ENCODE results near the gene CARMIL1. TPM values are rescaled to one million over a fixed set of nuclear protein-coding genes. Genes with fewer than 3 reads are reported as not detected.

CARMIL1 gene
- total and polyA plus RNA-seq, 5 experiments from 2014 or later = 1.3 to 13.3 (median 1.9) TPM

- H3K27me3 Mint-ChIP-seq = peaks cover 0 to 3% (median 0%) of the 10 kb centered on the region in 5 donors
- no peaks in the 10 kb centered on the region for H3K36me3 Mint-ChIP-seq
- peaks cover 17 to 46% (median 31%) of the 10 kb centered on the region in 4 donors for H3K4me1 Mint-ChIP-seq
- ATAC-seq (peak; percentile 22 to 26), DNase-seq (peak in 3 of 10 donors; percentile 4 to 24 (median 10))
- peak overlapping the region; percentile 64 to 95 (median 90) for H3K27ac Mint-ChIP-seq
- no peaks in the 10 kb centered on the region for H3K9me3 Mint-ChIP-seq
- POLR2A ChIA-PET = interaction anchor here (0.5 to 3.1 kb wide), 12 partner anchors 7 to 344 kb away, joined by 3 to 31 read pairs (median 4); partner anchors contain the start of gene RIPOR2
- H3K4me3 Mint-ChIP-seq = peak overlapping the region; percentile 81 to 98 (median 92)
Observed at GRCh38 chr6:25279748-25280343, 672 bp downstream of the CARMIL1 start.

- DNase-seq (peak in 5 of 10 donors; percentile 7 to 38 (median 24)), ATAC-seq (peak; percentile 18 to 36)
- Mint-ChIP-seq H3K9me3 (no peaks in the 10 kb centered on the region), H3K27me3 (no peaks in the 10 kb centered on the region), H3K4me3 (peak overlapping the region; percentile 81 to 98 (median 92)), H3K36me3 (peaks cover 0 to 6% (median 3%) of the 10 kb centered on the region in 3 donors), H3K27ac (peak overlapping the region; percentile 63 to 95 (median 88)), H3K4me1 (peaks cover 17 to 51% (median 34%) of the 10 kb centered on the region in 4 donors)
- POLR2A ChIA-PET = interaction anchor here (0.7 to 3.1 kb wide), 7 partner anchors 32 to 210 kb away, joined by 3 to 31 read pairs (median 6); no protein-coding TSS in a partner anchor
Observed at GRCh38 chr6:25280344-25281074, 1.3 kb downstream of the CARMIL1 start.

- POLR2A ChIA-PET = interaction anchor here (0.5 to 0.6 kb wide), 2 partner anchors 7 to 270 kb away, joined by 3 to 4 read pairs; no protein-coding TSS in a partner anchor
- Mint-ChIP-seq H3K27ac (no peak overlapping the region), H3K27me3 (no peaks in the 10 kb centered on the region), H3K36me3 (peaks cover 0 to 9% (median 5%) of the 10 kb centered on the region in 3 donors), H3K9me3 (no peaks in the 10 kb centered on the region), H3K4me3 (no peak overlapping the region), H3K4me1 (peaks cover 1 to 30% (median 22%) of the 10 kb centered on the region in 4 donors)
- ATAC-seq (no peak), DNase-seq (no peak)
Observed at GRCh38 chr6:25286891-25287290, 7.7 kb downstream of the CARMIL1 start.

GRCh38 chr6:25287941-25288340 is 8.8 kb downstream of the CARMIL1 start:
- Mint-ChIP-seq H3K36me3 (peaks cover 0 to 9% (median 7%) of the 10 kb centered on the region in 3 donors), H3K9me3 (no peaks in the 10 kb centered on the region), H3K4me3 (no peak overlapping the region), H3K27ac (peak overlapping the region in 2 of 10 donors; percentile 15 to 56), H3K4me1 (peaks cover 3 to 29% (median 19%) of the 10 kb centered on the region in 4 donors), H3K27me3 (no peaks in the 10 kb centered on the region)
- POLR2A ChIA-PET = interaction anchor here (0.6 to 0.7 kb wide), 2 partner anchors 9 to 24 kb away, joined by 3 read pairs; partner anchors contain the start of gene CARMIL1
- ATAC-seq (no peak), DNase-seq (no peak)

GRCh38 chr6:25288518-25288917 is 9.3 kb downstream of the CARMIL1 start:
- no peaks in the 10 kb centered on the region for H3K9me3 Mint-ChIP-seq
- POLR2A ChIA-PET = interaction anchor here (0.6 kb wide), 1 partner anchor 24 kb away, joined by 3 read pairs; no protein-coding TSS in a partner anchor
- peaks cover 0 to 10% (median 9%) of the 10 kb centered on the region in 3 donors for H3K36me3 Mint-ChIP-seq
- H3K27ac Mint-ChIP-seq = no peak overlapping the region
- H3K27me3 Mint-ChIP-seq = no peaks in the 10 kb centered on the region
- ATAC-seq = no peak
- peaks cover 3 to 30% (median 19%) of the 10 kb centered on the region in 4 donors for H3K4me1 Mint-ChIP-seq
- DNase-seq = no peak
- H3K4me3 Mint-ChIP-seq = no peak overlapping the region

GRCh38 chr6:25290306-25291060 is 11.3 kb downstream of the CARMIL1 start:
- Mint-ChIP-seq H3K4me1 (peaks cover 3 to 41% (median 21%) of the 10 kb centered on the region in 4 donors), H3K9me3 (no peaks in the 10 kb centered on the region), H3K27me3 (no peaks in the 10 kb centered on the region), H3K36me3 (peaks cover 0 to 6% (median 6%) of the 10 kb centered on the region in 3 donors), H3K4me3 (no peak overlapping the region), H3K27ac (peak overlapping the region in 1 of 10 donors; percentile 74)
- no peak for ATAC-seq
- DNase-seq = no peak
- POLR2A ChIA-PET = interaction anchor here (0.7 kb wide), 1 partner anchor 117 kb away, joined by 4 read pairs; no protein-coding TSS in a partner anchor

- Mint-ChIP-seq H3K4me1 (peaks cover 19 to 60% (median 36%) of the 10 kb centered on the region in 4 donors), H3K27ac (no peak overlapping the region), H3K36me3 (peaks cover 0 to 4% (median 4%) of the 10 kb centered on the region in 3 donors), H3K9me3 (no peaks in the 10 kb centered on the region), H3K27me3 (no peaks in the 10 kb centered on the region), H3K4me3 (no peak overlapping the region)
- DNase-seq (no peak), ATAC-seq (no peak)
- POLR2A ChIA-PET = no interaction called here
Observed at GRCh38 chr6:25292384-25292783, 13.2 kb downstream of the CARMIL1 start.

- H3K9me3 Mint-ChIP-seq = no peaks in the 10 kb centered on the region
- ATAC-seq (no peak), DNase-seq (no peak)
- POLR2A ChIA-PET = interaction anchor here (0.8 kb wide), 1 partner anchor 28 kb away, joined by 3 read pairs; no protein-coding TSS in a partner anchor
- no peaks in the 10 kb centered on the region for H3K27me3 Mint-ChIP-seq
- H3K4me1 Mint-ChIP-seq = peaks cover 23 to 59% (median 43%) of the 10 kb centered on the region in 4 donors
- H3K36me3 Mint-ChIP-seq = peaks cover 0 to 4% (median 4%) of the 10 kb centered on the region in 3 donors
- no peak overlapping the region for H3K4me3 Mint-ChIP-seq
- peak overlapping the region in 1 of 10 donors; percentile 14 for H3K27ac Mint-ChIP-seq
Observed at GRCh38 chr6:25295651-25296050, 16.5 kb downstream of the CARMIL1 start.

- Mint-ChIP-seq H3K27ac (peak overlapping the region in 2 of 10 donors; percentile 21 to 60), H3K9me3 (no peaks in the 10 kb centered on the region), H3K36me3 (peaks cover 0 to 4% (median 4%) of the 10 kb centered on the region in 3 donors), H3K4me3 (peak overlapping the region in 1 of 10 donors; percentile 19), H3K4me1 (peaks cover 27 to 64% (median 49%) of the 10 kb centered on the region in 4 donors), H3K27me3 (no peaks in the 10 kb centered on the region)
- DNase-seq = peak in 2 of 10 donors; percentile 2 to 5
- POLR2A ChIA-PET = interaction anchor here (0.8 kb wide), 1 partner anchor 27 kb away, joined by 3 read pairs; no protein-coding TSS in a partner anchor
- peak in 1 of 2 donors; percentile 45 for ATAC-seq
Observed at GRCh38 chr6:25296217-25296905, 17.2 kb downstream of the CARMIL1 start.

GRCh38 chr6:25297039-25297441 is 17.9 kb downstream of the CARMIL1 start:
- no peak for ATAC-seq
- no peak for DNase-seq
- peaks cover 29 to 64% (median 52%) of the 10 kb centered on the region in 4 donors for H3K4me1 Mint-ChIP-seq
- no peaks in the 10 kb centered on the region for H3K9me3 Mint-ChIP-seq
- POLR2A ChIA-PET = no interaction called here
- H3K27ac Mint-ChIP-seq = peak overlapping the region in 2 of 10 donors; percentile 6 to 60
- no peaks in the 10 kb centered on the region for H3K27me3 Mint-ChIP-seq
- H3K4me3 Mint-ChIP-seq = no peak overlapping the region
- peaks cover 0 to 4% (median 4%) of the 10 kb centered on the region in 3 donors for H3K36me3 Mint-ChIP-seq

GRCh38 chr6:25297823-25298522 is 18.8 kb downstream of the CARMIL1 start:
- H3K4me1 Mint-ChIP-seq = peaks cover 36 to 66% (median 56%) of the 10 kb centered on the region in 4 donors
- no peaks in the 10 kb centered on the region for H3K9me3 Mint-ChIP-seq
- H3K27ac Mint-ChIP-seq = no peak overlapping the region
- peaks cover 0 to 4% (median 2%) of the 10 kb centered on the region in 3 donors for H3K36me3 Mint-ChIP-seq
- H3K4me3 Mint-ChIP-seq = no peak overlapping the region
- POLR2A ChIA-PET = interaction anchor here (0.6 kb wide), 1 partner anchor 15 kb away, joined by 4 read pairs; no protein-coding TSS in a partner anchor
- DNase-seq (no peak), ATAC-seq (no peak)
- H3K27me3 Mint-ChIP-seq = no peaks in the 10 kb centered on the region
